Activated T-helper 2 cell treated with anti-CD3 and anti-CD28 coated beads, Interferon-gamma antibody, Interleukin-2, Interleukin-4, amounts not matched to agents 10 μg/mL and 5 μg/mL and 100 μg/mL, durations not matched to agents 14 hours and 24 hours and 36 hours (primary cell): Measurements from ENCODE around the gene HDAC11. TPM values are rescaled to one million over a fixed set of nuclear protein-coding genes. Genes with fewer than 3 reads are reported as not detected.
"Not testable (repeated sequence)": the region's sequence is repeated elsewhere in the genome, so short reads cannot be mapped to it uniquely, and the experiment has no call there.

ENCODE experiments used
- DNase-seq: peaks from one replicate; pipeline ENCODE4 v3.0.0; 2021; ENCODE audit warnings: low spot score
- H3K27ac Mint-ChIP-seq: one replicate; pipeline ENCODE4 v1.8.0; 2021; ENCODE audit warnings: mixed read lengths
- H3K27me3 Mint-ChIP-seq: one replicate; pipeline ENCODE4 v1.8.0; 2021; ENCODE audit warnings: low read depth, mixed read lengths
- H3K36me3 Mint-ChIP-seq: one replicate; pipeline ENCODE4 v1.8.0; 2021; ENCODE audit warnings: low read depth, mixed read lengths
- H3K4me1 Mint-ChIP-seq: one replicate; pipeline ENCODE4 v1.8.0; 2021; ENCODE audit warnings: low read depth, mixed read lengths
- H3K4me3 Mint-ChIP-seq: one replicate; pipeline ENCODE4 v1.8.0; 2021; ENCODE audit warnings: low read depth, mild to moderate bottlenecking, moderate library complexity, mixed read lengths
- H3K9me3 Mint-ChIP-seq: one replicate; pipeline ENCODE4 v1.8.0; 2021; ENCODE audit warnings: mixed read lengths
- intact Hi-C: fragments of 100-400 bp; cut with micrococcal nuclease; formaldehyde crosslinking; loops from one replicate; pipeline ENCODE4 v1.15.1; 2023
- total RNA-seq: library from RNA; stranded (reverse); gene quantifications from 2 replicates; pipeline ENCODE4 v1.2.3, GENCODE V29; 2022

The HDAC11 gene
- total RNA-seq, 1 donor from 2014 or later, result 2.6 TPM

- intact Hi-C loops, result no loop called here
- H3K27ac Mint-ChIP-seq, result no peak overlapping the region
- H3K4me1 Mint-ChIP-seq, result peaks cover 5% of the 10 kb centered on the region
- no peak overlapping the region for H3K4me3 Mint-ChIP-seq
- DNase-seq, result no peak
- no peaks in the 10 kb centered on the region for H3K36me3 Mint-ChIP-seq
- H3K9me3 Mint-ChIP-seq, result peaks cover 6% of the 10 kb centered on the region
- no peaks in the 10 kb centered on the region for H3K27me3 Mint-ChIP-seq
Measured at GRCh38 chr3:13519006-13519791, 39.1 kb downstream of the HDAC11 start.

- no peak for DNase-seq
- Mint-ChIP-seq H3K27ac (no peak overlapping the region), H3K9me3 (peaks cover 6% of the 10 kb centered on the region), H3K4me3 (no peak overlapping the region), H3K36me3 (no peaks in the 10 kb centered on the region), H3K27me3 (no peaks in the 10 kb centered on the region), H3K4me1 (no peaks in the 10 kb centered on the region)
- intact Hi-C loops, result no loop called here
Measured at GRCh38 chr3:13520326-13520880, 40.3 kb downstream of the HDAC11 start.

- H3K27me3 Mint-ChIP-seq, result no peaks in the 10 kb centered on the region
- intact Hi-C loops, result no loop called here
- H3K27ac Mint-ChIP-seq, result no peak overlapping the region
- H3K36me3 Mint-ChIP-seq, result no peaks in the 10 kb centered on the region
- DNase-seq, result no peak
- no peak overlapping the region for H3K4me3 Mint-ChIP-seq
- no peaks in the 10 kb centered on the region for H3K4me1 Mint-ChIP-seq
- peaks cover 6% of the 10 kb centered on the region for H3K9me3 Mint-ChIP-seq
Measured at GRCh38 chr3:13521309-13521708, 41.2 kb downstream of the HDAC11 start.

- H3K27me3 Mint-ChIP-seq, DNase-seq, H3K4me1 Mint-ChIP-seq, H3K36me3 Mint-ChIP-seq, H3K9me3 Mint-ChIP-seq, H3K27ac Mint-ChIP-seq, H3K4me3 Mint-ChIP-seq, intact Hi-C loops: not testable (repeated sequence)
Measured at GRCh38 chr3:13521749-13522148, 41.6 kb downstream of the HDAC11 start.

GRCh38 chr3:13522236-13522635 lies 42.1 kb downstream of the HDAC11 start:
- no peaks in the 10 kb centered on the region for H3K4me1 Mint-ChIP-seq
- intact Hi-C loops, result no loop called here

GRCh38 chr3:13524979-13525669 lies 45.0 kb downstream of the HDAC11 start:
- Mint-ChIP-seq H3K27ac (no peak overlapping the region), H3K4me3 (no peak overlapping the region), H3K27me3 (no peaks in the 10 kb centered on the region), H3K36me3 (no peaks in the 10 kb centered on the region), H3K4me1 (no peaks in the 10 kb centered on the region), H3K9me3 (peaks cover 6% of the 10 kb centered on the region)
- intact Hi-C loops, result no loop called here
- no peak for DNase-seq

More at GRCh38 chr3:13522236-13522635, 42.1 kb downstream of the HDAC11 start:
- no peak for DNase-seq
- peaks cover 6% of the 10 kb centered on the region for H3K9me3 Mint-ChIP-seq
- H3K27me3 Mint-ChIP-seq, result no peaks in the 10 kb centered on the region
- H3K4me3 Mint-ChIP-seq, result no peak overlapping the region
- H3K36me3 Mint-ChIP-seq, result no peaks in the 10 kb centered on the region
- no peak overlapping the region for H3K27ac Mint-ChIP-seq

- Mint-ChIP-seq H3K9me3 (peaks cover 6% of the 10 kb centered on the region), H3K27ac (no peak overlapping the region), H3K27me3 (no peaks in the 10 kb centered on the region), H3K4me3 (no peak overlapping the region), H3K4me1 (no peaks in the 10 kb centered on the region), H3K36me3 (no peaks in the 10 kb centered on the region)
- intact Hi-C loops, result no loop called here
- no peak for DNase-seq
Measured at GRCh38 chr3:13525827-13526625, 45.9 kb downstream of the HDAC11 start.

- DNase-seq, result no peak
- Mint-ChIP-seq H3K27me3 (no peaks in the 10 kb centered on the region), H3K4me1 (no peaks in the 10 kb centered on the region), H3K9me3 (peaks cover 3% of the 10 kb centered on the region), H3K27ac (no peak overlapping the region), H3K4me3 (no peak overlapping the region), H3K36me3 (no peaks in the 10 kb centered on the region)
- intact Hi-C loops, result no loop called here
Measured at GRCh38 chr3:13526626-13526949, 46.5 kb downstream of the HDAC11 start.

GRCh38 chr3:13528217-13528867 lies 48.2 kb downstream of the HDAC11 start:
- intact Hi-C loops, result no loop called here

GRCh38 chr3:13529196-13530112 lies 49.3 kb downstream of the HDAC11 start:
- no peak for DNase-seq
- no peaks in the 10 kb centered on the region for H3K36me3 Mint-ChIP-seq
- H3K4me1 Mint-ChIP-seq, result no peaks in the 10 kb centered on the region
- intact Hi-C loops, result no loop called here
- H3K4me3 Mint-ChIP-seq, result no peak overlapping the region
- H3K27me3 Mint-ChIP-seq, result no peaks in the 10 kb centered on the region
- no peaks in the 10 kb centered on the region for H3K9me3 Mint-ChIP-seq
- H3K27ac Mint-ChIP-seq, result no peak overlapping the region

More at GRCh38 chr3:13528217-13528867, 48.2 kb downstream of the HDAC11 start:
- Mint-ChIP-seq H3K36me3 (no peaks in the 10 kb centered on the region), H3K4me3 (no peak overlapping the region), H3K27me3 (no peaks in the 10 kb centered on the region), H3K9me3 (no peaks in the 10 kb centered on the region), H3K4me1 (no peaks in the 10 kb centered on the region), H3K27ac (no peak overlapping the region)
- DNase-seq, result no peak

GRCh38 chr3:13530241-13531009 lies 50.3 kb downstream of the HDAC11 start:
- intact Hi-C loops, result no loop called here
- Mint-ChIP-seq H3K36me3 (no peaks in the 10 kb centered on the region), H3K4me1 (no peaks in the 10 kb centered on the region), H3K9me3 (no peaks in the 10 kb centered on the region), H3K27ac (no peak overlapping the region), H3K27me3 (no peaks in the 10 kb centered on the region), H3K4me3 (no peak overlapping the region)
- DNase-seq, result no peak
